GM18511 (cell line): Measurements from ENCODE around the gene FA2H.
"Not testable (repeated sequence)": the region's sequence is repeated elsewhere in the genome, so short reads cannot be mapped to it uniquely, and the experiment has no call there.

Experiments used
- ATAC-seq: cut with Tn5 transposase; IDR thresholded peaks from one replicate; pipeline ENCODE4 v1.9.1; 2021; ENCODE audit warnings: mild to moderate bottlenecking, moderate library complexity; ENCODE audit not compliant: unreplicated experiment

FA2H gene

GRCh38 chr16:74695450-74696422 lies 78.9 kb downstream of the FA2H start:
- ATAC-seq, result peak; percentile 85

GRCh38 chr16:74691093-74691855 lies 83.3 kb downstream of the FA2H start:
- ATAC-seq, result no peak

- ATAC-seq, result no peak
Observed at GRCh38 chr16:74682556-74682955, 92.1 kb downstream of the FA2H start.

- ATAC-seq, result no peak
Observed at GRCh38 chr16:74680681-74681080, 93.9 kb downstream of the FA2H start.

GRCh38 chr16:74679983-74680382 lies 94.6 kb downstream of the FA2H start:
- no peak for ATAC-seq

GRCh38 chr16:74677868-74678267 lies 96.8 kb downstream of the FA2H start:
- no peak for ATAC-seq

- no peak for ATAC-seq
Observed at GRCh38 chr16:74673876-74674275, 100.7 kb downstream of the FA2H start.

GRCh38 chr16:74668877-74669276 lies 105.7 kb downstream of the FA2H start:
- ATAC-seq, result not testable (repeated sequence)

- ATAC-seq, result no peak
Observed at GRCh38 chr16:74667255-74667700, 107.3 kb downstream of the FA2H start.

- ATAC-seq, result peak; percentile 100
Observed at GRCh38 chr16:74666425-74667254, 108.0 kb downstream of the FA2H start, which contains the start of gene RFWD3. Gene RFWD3 (minus strand): TSS chr16:74666877. CDS start chr16:74661449, 5,428 bp downstream.

- no peak for ATAC-seq
Observed at GRCh38 chr16:74666010-74666421, 108.6 kb downstream of the FA2H start.
